ENCODE measurements around the gene SWAP70.

DNA sequence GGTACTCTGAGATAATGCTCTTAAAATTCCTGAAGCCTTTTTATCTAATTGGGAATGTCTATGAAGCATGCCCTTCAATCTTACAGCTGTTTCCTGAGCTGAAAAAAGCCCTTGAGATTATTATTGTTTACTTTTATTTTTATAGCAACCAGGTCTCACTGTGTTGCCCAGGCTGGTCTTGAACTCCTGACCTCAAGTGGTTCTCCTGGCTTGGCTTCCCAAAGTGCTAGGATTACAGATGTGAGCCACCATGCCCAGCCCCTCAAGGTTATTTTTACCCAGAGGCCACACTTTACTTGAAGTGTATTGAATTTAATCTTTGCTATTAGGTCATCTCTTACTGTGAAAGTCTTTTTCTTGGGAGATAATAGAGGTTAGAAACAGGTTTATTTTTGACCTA, 7.0 kb upstream of the SWAP70 start:
- TF ChIP-seq, protein P1, sequence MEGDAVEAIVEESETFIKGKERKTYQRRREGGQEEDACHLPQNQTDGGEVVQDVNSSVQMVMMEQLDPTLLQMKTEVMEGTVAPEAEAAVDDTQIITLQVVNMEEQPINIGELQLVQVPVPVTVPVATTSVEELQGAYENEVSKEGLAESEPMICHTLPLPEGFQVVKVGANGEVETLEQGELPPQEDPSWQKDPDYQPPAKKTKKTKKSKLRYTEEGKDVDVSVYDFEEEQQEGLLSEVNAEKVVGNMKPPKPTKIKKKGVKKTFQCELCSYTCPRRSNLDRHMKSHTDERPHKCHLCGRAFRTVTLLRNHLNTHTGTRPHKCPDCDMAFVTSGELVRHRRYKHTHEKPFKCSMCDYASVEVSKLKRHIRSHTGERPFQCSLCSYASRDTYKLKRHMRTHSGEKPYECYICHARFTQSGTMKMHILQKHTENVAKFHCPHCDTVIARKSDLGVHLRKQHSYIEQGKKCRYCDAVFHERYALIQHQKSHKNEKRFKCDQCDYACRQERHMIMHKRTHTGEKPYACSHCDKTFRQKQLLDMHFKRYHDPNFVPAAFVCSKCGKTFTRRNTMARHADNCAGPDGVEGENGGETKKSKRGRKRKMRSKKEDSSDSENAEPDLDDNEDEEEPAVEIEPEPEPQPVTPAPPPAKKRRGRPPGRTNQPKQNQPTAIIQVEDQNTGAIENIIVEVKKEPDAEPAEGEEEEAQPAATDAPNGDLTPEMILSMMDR (conservative IDR thresholded peaks at IDR 0.05 in 1 of 2, IDR thresholded peaks at IDR 0.05 in 1 of 2; ENCODE audit: extremely low read depth in 1 of 2, insufficient read depth in 1 of 2, low read depth in 1 of 2, low read length in 2 of 2) = no peak
- no peak for TF ChIP-seq EZH2 (IDR thresholded peaks at IDR 0.05; ENCODE audit: borderline replicate concordance, low read length)

Measured in mammary epithelial cell (primary cell).